ENCODE measurements around the gene MTX2. TPM values are rescaled to one million over a fixed set of nuclear protein-coding genes. Genes with fewer than 3 reads are reported as not detected.
"Not testable (repeated sequence)": the region's sequence is repeated elsewhere in the genome, so short reads cannot be mapped to it uniquely, and the experiment has no call there.

The MTX2 gene
- total RNA-seq, 2 donors from 2014 or later, result 34.1 to 42.3 TPM

- H3K9me3 ChIP-seq (ENCODE audit: control insufficient read depth, low read length), result no peaks in the 10 kb centered on the region
- Mint-ChIP-seq H3K4me1 (no peaks in the 10 kb centered on the region), H3K27me3 (ENCODE audit: insufficient read depth) (peaks cover 49% of the 10 kb centered on the region), H3K36me3 (ENCODE audit: low read depth) (peaks cover 3% of the 10 kb centered on the region), H3K4me3 (no peak overlapping the region), H3K27ac (no peak overlapping the region), H3K9me3 (peaks cover 12% of the 10 kb centered on the region)
- no peaks in the 10 kb centered on the region for H3K4me1 ChIP-seq (ENCODE audit: control insufficient read depth, insufficient read depth, low read length)
- no peaks in the 10 kb centered on the region for H3K27me3 ChIP-seq (ENCODE audit: control insufficient read depth, insufficient read depth, low read length, poor library complexity, severe bottlenecking)
- DNase-seq, result no peak
- no peak overlapping the region for H3K4me3 ChIP-seq (ENCODE audit: low read length)
- H3K9ac ChIP-seq (ENCODE audit: extremely low read depth, low read length, poor library complexity, severe bottlenecking), result no peak overlapping the region
- H3K27ac ChIP-seq (ENCODE audit: low read depth, low read length), result no peak overlapping the region
- TF ChIP-seq CTCF (conservative IDR thresholded peaks at IDR 0.05), result no peak
- no peaks in the 10 kb centered on the region for H3K36me3 ChIP-seq (ENCODE audit: control insufficient read depth, insufficient read depth, low read length)
- 90 to 91% methylated on average over 9 to 13 of the region's 13 CpGs for WGBS, 2 experiments (ENCODE audit: insufficient coverage in 1 of 2, insufficient read length in 1 of 2)
Observed at GRCh38 chr2:176370467-176371171, 101.4 kb downstream of the MTX2 start.

GRCh38 chr2:176373155-176373554 is 103.9 kb downstream of the MTX2 start:
- H3K4me1 Mint-ChIP-seq; H3K27me3 ChIP-seq (ENCODE audit: control insufficient read depth, insufficient read depth, low read length, poor library complexity, severe bottlenecking); DNase-seq; H3K36me3 Mint-ChIP-seq (ENCODE audit: low read depth); H3K9me3 ChIP-seq (ENCODE audit: control insufficient read depth, low read length); H3K9me3 Mint-ChIP-seq; H3K9ac ChIP-seq (ENCODE audit: extremely low read depth, low read length, poor library complexity, severe bottlenecking); H3K4me3 Mint-ChIP-seq; H3K4me3 ChIP-seq (ENCODE audit: low read length); H3K4me1 ChIP-seq (ENCODE audit: control insufficient read depth, insufficient read depth, low read length); H3K27ac ChIP-seq (ENCODE audit: low read depth, low read length); H3K27ac Mint-ChIP-seq; H3K36me3 ChIP-seq (ENCODE audit: control insufficient read depth, insufficient read depth, low read length): not testable (repeated sequence)
- peaks cover 30% of the 10 kb centered on the region for H3K27me3 Mint-ChIP-seq (ENCODE audit: insufficient read depth)
- 85 to 100% methylated on average over 1 of the region's 1 CpG for WGBS, 2 experiments (ENCODE audit: insufficient coverage in 1 of 2, insufficient read length in 1 of 2)

- Histone ChIP-seq H3K9ac (ENCODE audit: extremely low read depth, low read length, poor library complexity, severe bottlenecking) (no peak overlapping the region), H3K4me1 (ENCODE audit: control insufficient read depth, insufficient read depth, low read length) (no peaks in the 10 kb centered on the region), H3K27me3 (ENCODE audit: control insufficient read depth, insufficient read depth, low read length, poor library complexity, severe bottlenecking) (no peaks in the 10 kb centered on the region), H3K9me3 (ENCODE audit: control insufficient read depth, low read length) (peaks cover 20% of the 10 kb centered on the region), H3K36me3 (ENCODE audit: control insufficient read depth, insufficient read depth, low read length) (no peaks in the 10 kb centered on the region), H3K27ac (ENCODE audit: low read depth, low read length) (no peak overlapping the region), H3K4me3 (ENCODE audit: low read length) (no peak overlapping the region)
- Mint-ChIP-seq H3K4me3 (no peak overlapping the region), H3K4me1 (no peaks in the 10 kb centered on the region), H3K27me3 (ENCODE audit: insufficient read depth) (peaks cover 17% of the 10 kb centered on the region), H3K36me3 (ENCODE audit: low read depth) (no peaks in the 10 kb centered on the region), H3K9me3 (peaks cover 18% of the 10 kb centered on the region), H3K27ac (no peak overlapping the region)
- DNase-seq, result no peak
- no peak for TF ChIP-seq CTCF (conservative IDR thresholded peaks at IDR 0.05)
- WGBS, 2 experiments (ENCODE audit: insufficient coverage in 1 of 2, insufficient read length in 1 of 2), result no CpG with 5 or more reads among the region's 1 CpG
Observed at GRCh38 chr2:176378323-176378722, 109.1 kb downstream of the MTX2 start.

GRCh38 chr2:176380341-176380740 is 111.1 kb downstream of the MTX2 start:
- Histone ChIP-seq H3K4me1 (ENCODE audit: control insufficient read depth, insufficient read depth, low read length) (no peaks in the 10 kb centered on the region), H3K27ac (ENCODE audit: low read depth, low read length) (no peak overlapping the region), H3K4me3 (ENCODE audit: low read length) (no peak overlapping the region), H3K36me3 (ENCODE audit: control insufficient read depth, insufficient read depth, low read length) (no peaks in the 10 kb centered on the region), H3K9ac (ENCODE audit: extremely low read depth, low read length, poor library complexity, severe bottlenecking) (no peak overlapping the region), H3K9me3 (ENCODE audit: control insufficient read depth, low read length) (peaks cover 20% of the 10 kb centered on the region), H3K27me3 (ENCODE audit: control insufficient read depth, insufficient read depth, low read length, poor library complexity, severe bottlenecking) (no peaks in the 10 kb centered on the region)
- DNase-seq, result no peak
- peaks cover 18% of the 10 kb centered on the region for H3K9me3 Mint-ChIP-seq
- WGBS, 2 experiments (ENCODE audit: insufficient coverage in 1 of 2, insufficient read length in 1 of 2), result 96 to 100% methylated on average over 1 of the region's 1 CpG
- H3K27me3 Mint-ChIP-seq (ENCODE audit: insufficient read depth), result peaks cover 8% of the 10 kb centered on the region
- H3K4me3 Mint-ChIP-seq, result no peak overlapping the region
- no peak overlapping the region for H3K27ac Mint-ChIP-seq
- TF ChIP-seq CTCF (conservative IDR thresholded peaks at IDR 0.05), result no peak
- no peaks in the 10 kb centered on the region for H3K4me1 Mint-ChIP-seq
- no peaks in the 10 kb centered on the region for H3K36me3 Mint-ChIP-seq (ENCODE audit: low read depth)

Measured in endodermal cell (in vitro differentiated cells).